GM18502 (cell line): Measurements from ENCODE around the gene TUBA4A.

Source experiments
- ATAC-seq: cut with Tn5 transposase; IDR thresholded peaks from one replicate; pipeline ENCODE4 v1.9.1; 2021; ENCODE audit warnings: mild to moderate bottlenecking; ENCODE audit not compliant: unreplicated experiment, poor library complexity

The TUBA4A gene

DNA sequence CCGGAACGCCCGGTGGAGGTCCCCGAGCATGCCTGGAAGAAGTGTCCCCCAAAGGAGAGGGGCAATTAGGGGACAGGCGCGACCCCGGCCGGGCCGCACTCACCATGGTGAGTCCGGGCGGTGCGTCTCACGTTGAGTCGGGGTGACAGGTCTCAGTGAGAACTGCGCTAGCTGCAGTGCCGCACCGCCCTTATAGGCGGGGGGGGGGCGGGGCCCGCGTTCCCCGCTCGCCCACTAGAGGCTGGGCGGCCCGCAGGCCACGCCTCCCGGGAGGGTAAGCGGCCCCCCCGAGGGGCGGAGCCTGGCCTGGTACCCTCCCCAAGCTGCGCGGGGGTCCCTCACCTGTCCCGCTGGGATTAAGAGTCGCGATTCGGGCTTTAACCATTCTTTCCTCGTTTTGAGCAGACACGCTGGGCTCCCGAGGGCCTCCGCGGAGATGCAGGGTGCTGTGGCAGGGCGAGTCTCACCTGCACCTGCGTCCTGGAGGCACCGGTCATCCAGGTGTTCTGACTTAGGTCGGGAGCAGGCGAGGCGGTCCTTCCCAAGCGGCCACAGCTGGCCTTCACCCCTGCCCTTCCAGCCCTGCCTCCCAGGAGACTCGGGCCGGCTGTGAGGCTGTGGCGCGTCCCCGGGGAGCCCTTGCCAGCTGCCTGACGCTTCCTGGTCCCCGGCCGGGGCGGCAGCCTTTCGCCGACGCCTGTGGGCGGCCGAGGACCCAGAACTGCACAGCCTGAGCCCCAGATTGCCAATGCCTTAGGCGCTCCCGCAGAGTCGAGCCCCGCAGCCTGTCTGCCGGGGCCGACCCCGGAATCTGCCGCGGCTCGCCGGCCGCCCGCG is at the start of gene TUBA4A:
TUBA4A (minus strand) TSS at position 166 of the 837 bp plus-strand sequence; CDS start at position 106, 60 bp downstream.
- peak; percentile 65 for ATAC-seq

GRCh38 chr2:219302412-219302968 is 48.8 kb upstream of the TUBA4A start:
- ATAC-seq, result no peak

DNA sequence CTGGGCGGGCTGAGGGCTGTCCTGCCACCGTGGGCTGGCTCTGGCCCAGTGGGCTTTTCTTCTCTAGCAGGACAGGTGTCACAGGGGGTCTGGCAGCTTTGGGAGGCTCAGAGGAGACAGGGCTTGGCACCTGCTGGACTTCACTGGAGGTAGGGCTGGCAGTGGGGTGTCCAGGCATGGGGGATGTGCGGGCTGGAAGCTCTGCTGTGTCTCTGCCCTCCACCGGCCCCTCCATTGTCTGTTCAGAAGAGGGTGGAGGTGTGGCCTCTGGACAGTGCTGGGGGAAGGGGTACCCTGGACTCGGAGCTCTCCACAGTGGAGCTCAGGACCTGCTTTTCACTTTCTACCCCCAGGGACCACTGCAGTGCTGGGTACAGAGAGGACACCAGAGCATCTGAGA is 46.3 kb upstream of the TUBA4A start:
- ATAC-seq, result no peak

GRCh38 chr2:219299372-219299760 is 45.6 kb upstream of the TUBA4A start:
- no peak for ATAC-seq

- ATAC-seq, result peak; percentile 57
Measured at GRCh38 chr2:219298759-219299371, 45.1 kb upstream of the TUBA4A start.

- no peak for ATAC-seq
Measured at GRCh38 chr2:219297766-219298456, 44.2 kb upstream of the TUBA4A start.

- no peak for ATAC-seq
Measured at GRCh38 chr2:219296631-219297391, 43.1 kb upstream of the TUBA4A start.

GRCh38 chr2:219296142-219296541 is 42.4 kb upstream of the TUBA4A start:
- no peak for ATAC-seq

GRCh38 chr2:219294356-219295351 is 40.9 kb upstream of the TUBA4A start:
- ATAC-seq, result peak; percentile 90

DNA sequence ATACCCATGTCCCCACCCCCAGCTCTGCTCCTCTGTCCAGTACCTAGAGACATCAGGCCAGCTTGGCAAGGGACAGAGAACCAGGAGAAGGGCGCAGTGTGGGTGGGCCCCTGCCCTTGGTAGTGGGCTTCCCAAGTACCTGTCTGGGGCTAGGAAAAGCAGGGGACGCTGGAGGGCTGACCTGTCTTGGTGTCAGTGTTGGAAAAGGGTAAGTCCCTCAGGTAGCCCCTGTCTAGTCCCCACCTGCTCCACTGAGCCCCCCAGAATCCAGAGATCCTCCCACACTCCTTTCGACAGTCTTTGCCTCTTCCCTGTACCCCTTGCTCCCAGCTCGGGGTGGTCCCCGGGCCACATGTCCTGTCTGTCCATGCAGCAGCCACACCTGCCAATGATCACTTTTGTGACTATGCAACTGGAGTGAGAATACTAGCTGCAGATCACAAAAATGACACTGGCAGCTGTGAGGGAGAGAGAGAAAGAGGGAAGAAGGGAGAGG is 40.1 kb upstream of the TUBA4A start:
- ATAC-seq, result no peak

DNA sequence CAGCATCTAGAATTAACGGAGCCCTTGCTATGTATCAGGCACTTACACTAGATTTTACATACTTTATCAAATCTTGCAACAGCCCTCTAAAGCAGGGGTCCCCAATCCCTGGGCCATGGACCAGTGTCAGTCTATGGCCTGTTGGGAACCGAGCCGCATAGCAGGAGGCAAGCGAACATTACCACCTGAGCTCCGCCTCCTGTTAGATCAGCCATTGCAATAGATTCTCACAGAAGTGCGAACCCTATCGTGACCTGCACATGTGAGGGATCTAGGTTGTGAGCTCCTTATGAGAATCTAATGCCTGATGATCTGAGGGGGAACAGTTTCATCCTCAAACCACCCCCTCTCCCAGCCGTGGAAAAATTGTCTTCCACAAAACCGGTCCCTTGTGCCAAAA is 38.9 kb upstream of the TUBA4A start:
- no peak for ATAC-seq

DNA sequence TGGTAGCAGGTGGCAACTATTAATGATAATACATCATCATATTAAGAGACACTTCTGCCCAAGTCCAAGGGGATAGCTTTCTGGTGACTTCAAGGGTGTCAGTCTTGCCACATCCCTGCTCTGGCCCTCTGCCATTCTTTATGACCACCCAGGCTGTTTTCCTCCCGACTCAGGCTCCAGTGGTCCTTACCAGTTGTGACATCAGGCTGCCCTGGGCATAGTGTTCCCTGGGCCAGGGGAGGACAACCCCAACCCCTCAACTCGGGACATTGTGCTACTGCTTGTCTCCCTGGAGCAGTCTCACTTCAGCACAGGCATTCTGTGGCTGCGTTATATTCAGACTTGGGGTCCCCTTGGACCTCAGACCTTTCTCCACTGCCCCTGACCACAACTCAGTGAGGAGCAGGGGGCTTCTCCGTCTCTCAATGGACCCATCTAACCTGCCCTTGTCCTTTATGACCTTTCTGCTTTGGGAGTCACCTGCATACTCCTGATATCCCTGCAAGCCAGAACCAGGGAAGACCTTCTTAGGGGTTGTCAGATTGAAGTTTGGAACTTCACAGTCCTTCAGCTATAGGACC is 38.3 kb upstream of the TUBA4A start:
- ATAC-seq, result no peak

- no peak for ATAC-seq
Measured at GRCh38 chr2:219291394-219291793, 37.7 kb upstream of the TUBA4A start.

- no peak for ATAC-seq
Measured at GRCh38 chr2:219290381-219291171, 36.9 kb upstream of the TUBA4A start.

- no peak for ATAC-seq
Measured at GRCh38 chr2:219289537-219290361, 36.0 kb upstream of the TUBA4A start.

DNA sequence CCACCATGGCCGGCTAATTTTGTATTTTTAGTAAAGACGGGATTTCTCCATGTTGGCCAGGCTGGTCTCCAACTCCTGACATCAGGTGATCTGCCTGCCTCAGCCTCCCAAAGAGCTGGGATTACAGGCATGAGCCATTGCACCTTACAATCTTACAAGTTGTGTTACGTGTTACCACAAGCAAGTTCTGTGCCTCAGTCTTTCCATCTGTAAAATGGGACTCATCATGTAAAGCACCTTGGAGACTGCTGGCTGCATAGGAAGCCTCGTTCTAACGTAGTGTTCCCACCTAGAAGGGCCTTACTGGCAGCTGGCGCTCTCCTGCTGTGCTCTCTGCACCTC is 35.4 kb upstream of the TUBA4A start:
- no peak for ATAC-seq
